Tibial artery (tissue), 4 donors: Measurements from ENCODE around the gene TMEM14B.
"Not testable (repeated sequence)": the region's sequence is repeated elsewhere in the genome, so short reads cannot be mapped to it uniquely, and the experiment has no call there.

ENCODE experiments used
- DNase-seq, 2 donors: peaks; one replicate each; pipeline ENCODE4 v3.0.0-alpha.2; 2019
- H3K27ac ChIP-seq, 2 donors: fragments of 200-600 bp; sonication (generic) in 1 of 2; 1 replicate in 1 of 2; 2 replicates in 1 of 2; pipeline ENCODE4 v1.5.1; 2018 to 2019; ENCODE audit warnings: mild to moderate bottlenecking in 1 of 2
- H3K27me3 ChIP-seq, 2 donors: fragments of 200-600 bp; sonication (generic) in 1 of 2; one replicate each; pipeline versions ENCODE4 v1.5.1 to v1.6.0; 2016 to 2019
- H3K36me3 ChIP-seq, 3 donors: fragments of 200-600 bp; sonication (generic) in 2 of 3; one replicate each; pipeline ENCODE4 v1.5.1; 2016 to 2019; ENCODE audit warnings: mild to moderate bottlenecking in 2 of 3
- H3K4me1 ChIP-seq, 4 donors: fragments of 200-600 bp; sonication (generic) in 2 of 4; 1 replicate in 3 of 4; 2 replicates in 1 of 4; pipeline ENCODE4 v1.5.1; 2016 to 2019
- H3K4me3 ChIP-seq, 2 donors: fragments of 200-600 bp; sonication (generic) in 1 of 2; 1 replicate in 1 of 2; 2 replicates in 1 of 2; pipeline ENCODE4 v1.5.1; 2018 to 2019; ENCODE audit warnings: mild to moderate bottlenecking in 2 of 2
- H3K9me3 ChIP-seq, 3 donors: fragments of 200-600 bp; sonication (generic) in 1 of 3; one replicate each; pipeline ENCODE4 v1.5.1; 2016 to 2019
- intact Hi-C: fragments of 100-400 bp; cut with DNase I; formaldehyde crosslinking; loops from one replicate; pipeline ENCODE4 v1.15.0; 2023; ENCODE audit warnings: low total_unique reads
- TF ChIP-seq, protein P1 (sequence below), 2 experiments: fragments of 200-600 bp in 1 of 2; fragments of 450-650 bp in 1 of 2; IDR thresholded peaks; one replicate each; pipeline ENCODE4 v1.5.1; 2017 to 2019; ENCODE audit warnings: antibody characterized with exemption in 2 of 2, mild to moderate bottlenecking in 1 of 2, moderate library complexity in 1 of 2

TMEM14B gene

GRCh38 chr6:10742251-10742650, 5.4 kb upstream of the TMEM14B start:
- intact Hi-C loops: no loop called here
- Histone ChIP-seq H3K4me1 (peaks cover 0 to 4% (median 0%) of the 10 kb centered on the region in 4 donors), H3K27ac (no peak overlapping the region), H3K36me3 (peaks cover 0 to 12% (median 0%) of the 10 kb centered on the region in 3 donors), H3K9me3 (no peaks in the 10 kb centered on the region), H3K4me3 (no peak overlapping the region), H3K27me3 (no peaks in the 10 kb centered on the region)
- DNase-seq: no peak
- TF ChIP-seq, protein P1, sequence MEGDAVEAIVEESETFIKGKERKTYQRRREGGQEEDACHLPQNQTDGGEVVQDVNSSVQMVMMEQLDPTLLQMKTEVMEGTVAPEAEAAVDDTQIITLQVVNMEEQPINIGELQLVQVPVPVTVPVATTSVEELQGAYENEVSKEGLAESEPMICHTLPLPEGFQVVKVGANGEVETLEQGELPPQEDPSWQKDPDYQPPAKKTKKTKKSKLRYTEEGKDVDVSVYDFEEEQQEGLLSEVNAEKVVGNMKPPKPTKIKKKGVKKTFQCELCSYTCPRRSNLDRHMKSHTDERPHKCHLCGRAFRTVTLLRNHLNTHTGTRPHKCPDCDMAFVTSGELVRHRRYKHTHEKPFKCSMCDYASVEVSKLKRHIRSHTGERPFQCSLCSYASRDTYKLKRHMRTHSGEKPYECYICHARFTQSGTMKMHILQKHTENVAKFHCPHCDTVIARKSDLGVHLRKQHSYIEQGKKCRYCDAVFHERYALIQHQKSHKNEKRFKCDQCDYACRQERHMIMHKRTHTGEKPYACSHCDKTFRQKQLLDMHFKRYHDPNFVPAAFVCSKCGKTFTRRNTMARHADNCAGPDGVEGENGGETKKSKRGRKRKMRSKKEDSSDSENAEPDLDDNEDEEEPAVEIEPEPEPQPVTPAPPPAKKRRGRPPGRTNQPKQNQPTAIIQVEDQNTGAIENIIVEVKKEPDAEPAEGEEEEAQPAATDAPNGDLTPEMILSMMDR (IDR thresholded peaks at IDR 0.05): no peak

GRCh38 chr6:10743515-10743914, 4.1 kb upstream of the TMEM14B start:
- no peaks in the 10 kb centered on the region for H3K9me3 ChIP-seq
- no peak overlapping the region for H3K27ac ChIP-seq
- no peaks in the 10 kb centered on the region for H3K27me3 ChIP-seq
- H3K36me3 ChIP-seq: peaks cover 0 to 12% (median 0%) of the 10 kb centered on the region in 3 donors
- peaks cover 0 to 9% (median 4%) of the 10 kb centered on the region in 4 donors for H3K4me1 ChIP-seq
- TF ChIP-seq, protein P1 (IDR thresholded peaks at IDR 0.05): no peak
- H3K4me3 ChIP-seq: no peak overlapping the region
- no peak for DNase-seq
- intact Hi-C loops: no loop called here

DNA sequence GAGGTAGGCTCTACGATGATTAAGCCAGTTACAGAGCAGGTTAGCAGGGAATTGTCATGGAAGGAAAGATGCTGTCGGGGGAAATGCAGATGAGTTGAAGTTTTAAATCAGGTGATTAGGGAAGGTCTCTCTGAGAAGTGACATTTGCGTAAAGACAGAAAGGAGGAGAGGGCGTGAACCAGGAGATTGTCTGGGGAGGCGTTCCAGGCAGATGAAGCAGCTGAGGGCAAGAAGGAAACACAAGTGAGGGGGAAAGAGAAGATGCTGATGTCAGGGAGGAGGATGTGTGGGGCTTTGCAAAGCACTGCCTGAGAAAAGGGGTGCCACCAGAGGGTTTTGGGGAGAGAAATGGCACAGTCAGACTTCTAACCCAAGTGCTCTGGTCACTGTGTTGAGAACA, 2.5 kb upstream of the TMEM14B start:
- Histone ChIP-seq H3K4me3 (no peak overlapping the region), H3K9me3 (no peaks in the 10 kb centered on the region), H3K27me3 (no peaks in the 10 kb centered on the region), H3K36me3 (peaks cover 0 to 17% (median 0%) of the 10 kb centered on the region in 3 donors), H3K4me1 (peaks cover 0 to 25% (median 19%) of the 10 kb centered on the region in 4 donors), H3K27ac (no peak overlapping the region)
- TF ChIP-seq, protein P1 (IDR thresholded peaks at IDR 0.05): no peak
- DNase-seq: no peak
- intact Hi-C loops: no loop called here

DNA sequence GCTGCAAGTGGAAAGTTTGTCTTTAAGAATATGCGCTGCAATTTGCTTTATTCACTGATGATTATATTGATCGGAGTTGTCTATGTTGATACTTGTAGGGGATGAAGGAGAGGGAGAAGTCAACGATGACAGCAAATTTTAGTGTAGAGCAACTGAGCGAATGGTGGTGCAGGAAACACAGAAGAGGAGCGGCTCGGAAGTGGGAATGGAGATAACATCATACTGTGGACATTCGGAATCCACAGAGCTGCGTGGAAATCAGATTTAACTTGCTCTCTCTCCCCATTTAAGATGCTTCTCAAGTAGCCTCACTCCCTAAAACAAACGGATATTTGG, 722 bp upstream of the TMEM14B start:
- H3K4me1 ChIP-seq: peaks cover 0 to 25% (median 19%) of the 10 kb centered on the region in 4 donors
- peak overlapping the region; percentile 80 to 85 for H3K27ac ChIP-seq
- H3K27me3 ChIP-seq: no peaks in the 10 kb centered on the region
- H3K36me3 ChIP-seq: peaks cover 0 to 30% (median 12%) of the 10 kb centered on the region in 3 donors
- H3K9me3 ChIP-seq: no peaks in the 10 kb centered on the region
- TF ChIP-seq, protein P1 (IDR thresholded peaks at IDR 0.05): no peak
- intact Hi-C loops: loop anchor here (1.0 to 2.0 kb wide), 2 partner anchors 25 to 52 kb away; partner anchors contain the start of genes C6orf52 and PAK1IP1
- DNase-seq: no peak
- H3K4me3 ChIP-seq: peak overlapping the region; percentile 62 to 85

- no peaks in the 10 kb centered on the region for H3K27me3 ChIP-seq
- no peak overlapping the region for H3K4me3 ChIP-seq
- TF ChIP-seq, protein P1 (IDR thresholded peaks at IDR 0.05): no peak
- no peak overlapping the region for H3K27ac ChIP-seq
- H3K4me1 ChIP-seq: peaks cover 0 to 25% (median 19%) of the 10 kb centered on the region in 4 donors
- intact Hi-C loops: no loop called here
- H3K36me3 ChIP-seq: peaks cover 12 to 47% (median 38%) of the 10 kb centered on the region in 3 donors
- DNase-seq: no peak
- no peaks in the 10 kb centered on the region for H3K9me3 ChIP-seq
Observed at GRCh38 chr6:10749734-10750133, 2.1 kb downstream of the TMEM14B start.

DNA sequence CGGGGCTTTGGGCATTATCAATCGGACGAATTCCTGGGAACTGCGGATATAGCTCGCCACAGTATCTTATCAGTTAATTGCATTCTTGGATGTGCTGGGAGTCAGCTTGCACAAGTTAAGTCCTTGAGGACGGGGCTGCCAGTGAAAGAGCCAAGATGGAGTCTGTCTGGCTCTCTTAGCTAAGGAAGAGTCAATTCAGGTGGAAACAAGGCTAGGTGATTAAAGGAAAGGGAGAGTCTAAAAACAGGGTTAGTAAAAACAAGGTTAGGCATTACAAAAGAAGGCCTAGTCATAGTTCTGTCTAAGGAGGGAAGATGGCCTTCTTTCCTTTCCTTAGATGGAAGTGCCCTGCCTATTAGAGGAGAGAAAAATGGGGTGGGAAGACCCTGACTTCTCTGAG, 3.0 kb downstream of the TMEM14B start:
- intact Hi-C loops, DNase-seq, H3K27ac ChIP-seq, H3K4me3 ChIP-seq, H3K27me3 ChIP-seq, H3K9me3 ChIP-seq: not testable (repeated sequence)
- H3K4me1 ChIP-seq: peaks cover 0 to 25% (median 19%) of the 10 kb centered on the region in 4 donors
- peaks cover 21 to 55% (median 46%) of the 10 kb centered on the region in 3 donors for H3K36me3 ChIP-seq

- H3K4me1 ChIP-seq: peaks cover 0 to 25% (median 19%) of the 10 kb centered on the region in 4 donors
- DNase-seq, intact Hi-C loops, H3K9me3 ChIP-seq, H3K27me3 ChIP-seq, H3K4me3 ChIP-seq, H3K27ac ChIP-seq: not testable (repeated sequence)
- H3K36me3 ChIP-seq: peaks cover 24 to 67% (median 52%) of the 10 kb centered on the region in 3 donors
Observed at GRCh38 chr6:10751757-10752156, 4.2 kb downstream of the TMEM14B start.
